GM19351 (cell line): ENCODE results near the gene CELA2B.
"Not testable (repeated sequence)": the region's sequence is repeated elsewhere in the genome, so short reads cannot be mapped to it uniquely, and the experiment has no call there.

Experiments
- ATAC-seq: cut with Tn5 transposase; IDR thresholded peaks from one replicate; pipeline ENCODE4 v1.9.1; 2021; ENCODE audit warnings: mild to moderate bottlenecking, moderate library complexity; ENCODE audit not compliant: unreplicated experiment

CELA2B gene

DNA sequence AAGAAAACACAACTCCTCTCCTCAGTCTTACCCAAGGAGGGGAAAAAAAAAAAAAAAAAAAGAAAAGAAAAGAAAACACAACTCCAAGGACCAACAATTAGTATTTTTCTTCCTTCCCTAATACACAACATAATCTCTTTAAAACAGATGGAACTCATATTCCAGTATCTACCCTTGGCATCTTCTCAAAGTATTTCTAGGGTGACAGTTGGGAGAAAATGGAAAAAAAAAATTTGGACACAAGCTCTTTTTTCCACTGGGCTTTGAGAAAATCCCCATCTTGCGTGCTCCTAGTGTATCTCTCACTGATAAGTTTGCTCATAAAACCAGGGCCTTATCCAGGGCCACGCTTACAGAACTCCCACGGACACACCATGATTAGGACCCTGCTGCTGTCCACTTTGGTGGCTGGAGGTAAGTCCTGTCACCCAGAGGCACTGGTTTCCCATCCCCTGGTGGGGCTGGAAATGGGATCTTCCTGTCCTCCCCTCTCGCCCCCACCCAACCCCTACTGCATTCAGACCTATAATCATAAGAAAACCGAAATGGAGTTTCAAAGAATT is at the start of gene CELA2B:
TSS of gene CELA2B (plus strand) at position 353 of the 563 bp plus-strand sequence. CDS start at position 375, 22 bp downstream.
- no peak for ATAC-seq

DNA sequence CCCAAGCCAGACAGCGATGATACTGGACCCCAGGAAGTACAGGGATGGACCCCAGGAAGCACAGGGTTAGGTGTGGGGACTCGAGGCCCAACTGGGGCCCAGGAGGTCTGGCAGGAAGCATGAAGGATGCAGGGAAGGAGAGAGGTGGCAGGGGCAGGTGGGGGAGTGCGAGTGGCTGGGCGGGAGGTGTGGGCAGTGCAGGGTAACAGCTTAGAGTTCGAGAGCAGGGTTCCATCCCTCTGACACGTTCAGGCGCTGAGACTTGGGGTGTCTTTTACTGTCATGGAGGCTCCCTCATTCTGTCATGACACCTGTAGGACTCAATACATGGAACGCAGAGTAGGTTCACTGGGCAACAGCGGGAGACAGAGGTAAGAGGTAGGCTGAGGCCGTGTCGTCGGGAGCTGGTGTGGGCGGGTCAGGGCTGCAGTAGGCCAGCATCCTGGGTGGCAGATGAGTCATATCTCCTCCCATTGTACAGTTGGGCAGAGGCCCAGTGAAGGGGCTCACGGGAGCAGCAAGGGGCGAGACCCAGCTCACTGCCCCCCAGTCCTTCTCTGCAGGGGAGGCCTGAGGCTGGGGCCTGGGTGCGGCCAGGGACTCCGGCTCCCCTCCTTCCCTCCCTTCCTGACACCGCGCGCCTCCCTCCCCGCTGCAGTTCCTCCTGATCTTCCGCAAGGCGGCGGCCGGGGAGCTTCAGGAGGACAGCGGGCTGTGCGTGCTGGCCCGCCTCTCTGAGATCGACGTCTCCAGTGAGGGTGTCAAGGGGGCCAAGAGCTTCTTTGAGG is 49.2 kb upstream of the CELA2B start:
- no peak for ATAC-seq

DNA sequence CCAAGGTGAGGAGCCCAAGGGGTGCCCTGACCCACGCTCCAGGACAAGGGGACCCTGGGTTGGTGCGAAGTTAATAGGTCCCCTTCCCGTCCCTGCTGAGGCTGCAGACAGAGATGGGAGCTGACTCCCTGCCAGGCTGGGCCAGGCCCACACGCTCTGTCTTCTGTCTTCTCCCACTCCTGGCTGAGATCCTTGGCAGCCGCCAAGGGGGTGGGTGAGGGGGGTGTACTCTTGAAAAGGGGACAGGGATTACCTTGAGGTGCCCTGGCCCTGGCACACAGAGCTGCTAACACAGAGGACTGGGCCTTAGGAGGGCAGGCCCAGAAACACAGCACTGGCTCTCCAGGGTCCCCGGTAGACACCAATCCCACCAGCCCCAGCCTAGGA is 48.6 kb upstream of the CELA2B start:
- no peak for ATAC-seq

DNA sequence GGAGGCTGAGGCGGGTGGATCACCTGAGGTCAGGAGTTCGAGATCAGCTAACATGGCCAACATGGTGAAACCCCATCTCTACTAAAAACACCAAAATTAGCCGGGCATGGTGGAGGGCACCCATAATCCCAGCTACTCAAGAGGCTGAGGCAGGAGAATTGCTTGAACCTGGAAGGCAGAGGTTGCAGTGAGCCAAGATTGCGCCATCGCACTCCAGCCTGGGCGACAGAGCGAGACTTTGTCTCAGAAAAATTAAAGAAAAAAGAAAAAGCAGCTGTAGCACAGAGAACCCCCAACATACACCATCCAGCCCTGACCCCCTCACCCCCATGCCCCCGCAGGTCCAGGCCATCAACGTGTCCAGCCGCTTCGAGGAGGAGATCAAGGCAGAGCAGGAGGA is 47.7 kb upstream of the CELA2B start:
- ATAC-seq, result not testable (repeated sequence)

DNA sequence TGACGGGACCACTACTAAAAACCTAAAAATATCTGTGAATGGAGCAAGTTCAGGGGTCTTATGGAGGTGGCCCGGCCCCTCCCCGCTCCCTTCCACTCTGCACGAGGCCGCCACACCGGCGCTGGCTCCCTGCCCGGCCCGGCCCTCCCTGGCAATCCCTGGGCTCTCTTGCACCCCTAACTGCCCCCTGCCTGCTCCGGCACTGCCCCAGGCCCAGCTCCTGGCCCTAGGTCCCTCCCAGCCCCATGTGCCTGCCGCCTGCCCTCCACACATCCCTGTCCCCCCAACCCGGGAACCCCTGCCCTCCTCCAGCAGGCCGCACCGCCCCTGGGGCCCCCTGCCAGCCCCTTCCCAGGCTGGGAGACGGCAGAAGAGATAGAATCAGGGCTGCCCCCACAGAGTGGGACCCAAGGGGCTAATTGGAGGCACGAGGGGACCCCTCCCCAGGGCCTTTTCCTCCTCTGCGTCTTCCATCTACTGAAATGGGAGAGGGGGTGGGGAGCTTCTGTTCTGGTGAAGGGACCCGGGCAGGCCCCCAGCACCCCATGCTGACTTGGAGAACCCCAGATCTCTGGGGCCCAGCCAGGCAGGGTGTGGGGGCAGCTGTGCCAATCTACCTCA is 47.0 kb upstream of the CELA2B start:
- ATAC-seq, result no peak

DNA sequence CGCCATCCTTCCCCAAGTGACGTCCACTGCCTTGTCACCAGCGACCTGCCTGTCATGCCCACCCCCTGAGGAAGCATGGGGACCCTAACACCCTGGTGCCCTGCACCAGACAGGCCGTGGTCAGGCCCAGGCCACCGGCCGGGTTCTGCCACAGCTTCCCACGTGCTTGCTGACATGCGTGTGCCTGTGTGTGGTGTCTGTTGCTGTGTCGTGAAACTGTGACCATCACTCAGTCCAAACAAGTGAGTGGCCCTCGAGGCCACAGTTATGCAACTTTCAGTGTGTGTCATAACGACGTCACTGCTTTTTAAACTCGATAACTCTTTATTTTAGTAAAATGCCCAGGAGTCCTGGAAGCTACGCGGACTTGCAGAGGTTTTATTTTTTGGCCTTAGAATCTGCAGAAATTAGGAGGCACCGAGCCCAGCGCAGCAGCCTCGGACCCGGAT is 46.2 kb upstream of the CELA2B start:
- no peak for ATAC-seq

DNA sequence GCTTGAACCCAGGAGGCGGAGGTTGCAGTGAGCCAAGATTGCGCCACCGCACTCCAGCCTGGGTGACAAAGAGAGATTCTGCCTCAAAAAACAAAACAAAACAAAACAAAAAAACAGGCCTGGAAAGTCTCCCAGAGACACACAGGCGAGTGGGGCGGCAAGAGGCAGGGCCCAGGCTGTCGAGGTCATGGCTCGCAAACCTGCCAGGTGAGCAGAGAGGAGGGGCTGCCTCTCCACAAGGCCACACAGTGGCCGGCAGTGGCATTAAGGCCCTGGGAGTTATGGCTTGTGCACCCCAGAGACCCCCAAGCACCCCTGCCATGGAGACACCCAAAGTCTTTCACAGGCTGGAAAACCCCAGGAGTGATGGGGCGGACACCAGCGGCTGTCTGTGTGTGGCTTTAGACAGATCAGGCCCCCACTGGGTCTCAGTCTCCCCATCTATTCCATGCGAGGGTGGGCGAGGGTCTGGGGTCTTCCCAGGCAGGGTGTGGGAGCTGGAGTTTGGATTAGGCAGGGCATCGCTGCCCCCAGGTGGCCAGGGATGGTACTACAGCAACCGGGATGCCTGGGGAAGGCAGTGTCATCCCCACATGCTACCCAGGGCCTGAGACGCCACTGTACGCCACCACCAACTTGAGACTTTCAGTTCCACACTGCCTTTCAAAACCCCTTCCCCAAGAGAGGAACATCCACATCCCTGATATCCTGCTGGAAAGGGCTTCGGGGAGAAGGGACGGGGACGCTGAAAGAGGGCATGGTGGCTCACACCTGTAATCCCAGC is 44.9 kb upstream of the CELA2B start:
- no peak for ATAC-seq

DNA sequence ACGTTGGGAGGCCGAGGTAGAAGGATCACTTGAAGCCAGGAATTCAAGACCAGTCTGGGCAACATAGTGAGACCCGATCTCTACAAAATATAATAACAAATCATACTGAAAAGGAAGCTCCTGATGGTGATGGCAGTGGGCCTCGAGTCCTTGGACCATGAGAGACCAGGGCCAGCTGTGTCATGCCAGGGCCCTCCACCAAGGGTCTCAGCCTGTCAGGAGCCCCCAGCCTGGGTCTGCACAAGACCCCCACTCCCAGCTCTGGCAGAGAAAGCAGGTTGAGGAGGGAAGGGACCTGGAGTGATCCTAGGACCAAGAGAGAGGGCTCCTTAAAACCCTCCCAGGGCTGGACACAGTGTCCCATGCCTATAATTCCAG is 44.3 kb upstream of the CELA2B start:
- ATAC-seq, result no peak

DNA sequence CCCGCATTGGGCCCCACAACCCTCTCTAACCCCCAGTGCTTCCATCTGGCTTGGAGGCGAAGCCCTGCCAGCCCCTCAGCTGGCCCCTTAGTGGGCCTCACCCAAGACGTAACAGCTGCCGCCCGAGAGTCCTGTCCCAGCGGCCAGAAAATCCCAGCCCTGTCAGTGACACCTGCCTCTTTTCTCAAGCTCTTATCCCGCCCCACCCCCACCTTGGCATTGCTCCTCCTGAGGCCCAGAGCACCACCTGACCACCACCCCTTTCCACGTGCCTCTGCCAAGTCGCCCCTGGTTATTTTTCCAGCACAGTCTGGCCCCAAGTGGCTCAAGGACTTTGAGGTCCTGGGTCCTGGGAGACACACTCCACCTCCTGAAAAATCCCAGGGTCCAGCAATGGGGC is 43.6 kb upstream of the CELA2B start:
- no peak for ATAC-seq

DNA sequence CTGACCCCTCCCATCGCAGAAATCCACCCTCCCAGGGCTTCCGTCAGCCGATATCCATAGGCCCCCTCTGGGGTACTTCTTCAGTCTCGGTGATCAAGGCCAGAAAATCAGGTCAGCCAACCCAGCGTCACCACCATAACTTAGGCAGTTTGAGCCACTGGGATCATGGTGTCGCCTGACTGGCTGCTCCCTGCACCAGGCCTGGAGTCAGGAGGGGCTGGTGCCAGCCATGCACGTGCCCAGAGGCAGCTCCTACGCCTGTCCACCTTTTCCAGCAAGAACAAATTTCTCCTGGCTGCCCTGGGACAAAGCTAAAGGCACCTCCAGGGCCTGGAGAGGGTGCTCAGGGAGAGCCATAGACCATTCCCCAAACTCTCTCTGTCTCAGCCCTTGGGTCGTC is 42.4 kb upstream of the CELA2B start:
- ATAC-seq, result no peak

DNA sequence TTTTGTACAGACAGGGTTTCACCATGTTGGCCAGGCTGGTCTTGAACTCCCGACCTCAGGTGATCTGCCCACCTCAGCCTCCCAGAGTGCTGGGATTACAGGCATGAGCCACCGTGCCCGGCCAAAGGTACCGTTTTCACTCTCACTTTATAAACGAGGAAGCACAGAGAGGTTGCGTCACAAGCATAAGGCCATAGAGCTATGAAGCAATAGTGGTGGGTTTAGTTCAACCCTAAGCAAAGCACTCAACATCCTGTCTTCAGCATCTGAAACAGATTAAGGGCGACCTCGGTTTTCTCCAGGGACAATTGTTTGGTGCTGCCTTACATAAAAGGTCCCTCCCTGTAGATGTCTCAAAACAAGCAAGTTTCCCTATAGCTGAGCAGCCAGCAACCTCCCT is 41.2 kb upstream of the CELA2B start:
- ATAC-seq, result not testable (repeated sequence)

DNA sequence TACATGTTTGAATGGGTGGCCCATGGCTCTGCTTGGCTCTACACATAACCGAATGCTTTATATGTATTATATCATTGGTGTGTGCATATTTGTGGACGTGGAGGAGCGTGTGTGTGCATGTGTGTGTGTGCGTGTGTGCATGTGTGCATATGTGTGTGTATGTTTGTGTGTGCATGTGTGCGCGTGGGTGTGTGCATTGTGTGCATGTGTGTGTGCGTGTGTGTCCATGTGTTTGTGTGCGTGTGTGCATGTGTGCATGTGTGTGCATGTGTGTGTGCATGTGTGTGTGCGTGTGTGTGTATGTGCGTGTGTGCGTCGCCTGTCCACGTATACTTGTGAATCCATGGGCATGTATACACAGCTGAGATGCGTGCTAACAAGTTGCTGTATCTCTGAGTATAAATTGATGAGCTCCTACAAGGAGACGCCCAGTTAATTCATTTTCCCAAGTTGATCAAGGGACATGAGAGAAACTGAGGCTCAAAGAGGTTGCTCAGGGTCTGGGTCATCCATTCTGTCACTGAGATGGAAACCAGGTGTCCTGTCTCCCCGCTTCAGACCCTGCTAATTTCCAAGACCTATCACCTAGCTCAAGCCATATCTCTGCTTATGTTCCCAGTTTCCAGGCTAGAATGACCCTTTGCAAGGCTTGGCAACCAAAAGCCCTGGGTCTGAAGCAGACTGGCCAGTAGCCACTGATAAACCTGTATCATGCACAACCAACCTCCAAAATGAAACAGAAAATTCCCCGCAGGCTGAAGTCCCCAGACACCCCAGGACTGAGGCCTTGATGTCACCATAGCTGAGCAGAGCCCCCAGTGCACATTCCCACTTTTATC is 40.4 kb upstream of the CELA2B start:
- ATAC-seq, result no peak

DNA sequence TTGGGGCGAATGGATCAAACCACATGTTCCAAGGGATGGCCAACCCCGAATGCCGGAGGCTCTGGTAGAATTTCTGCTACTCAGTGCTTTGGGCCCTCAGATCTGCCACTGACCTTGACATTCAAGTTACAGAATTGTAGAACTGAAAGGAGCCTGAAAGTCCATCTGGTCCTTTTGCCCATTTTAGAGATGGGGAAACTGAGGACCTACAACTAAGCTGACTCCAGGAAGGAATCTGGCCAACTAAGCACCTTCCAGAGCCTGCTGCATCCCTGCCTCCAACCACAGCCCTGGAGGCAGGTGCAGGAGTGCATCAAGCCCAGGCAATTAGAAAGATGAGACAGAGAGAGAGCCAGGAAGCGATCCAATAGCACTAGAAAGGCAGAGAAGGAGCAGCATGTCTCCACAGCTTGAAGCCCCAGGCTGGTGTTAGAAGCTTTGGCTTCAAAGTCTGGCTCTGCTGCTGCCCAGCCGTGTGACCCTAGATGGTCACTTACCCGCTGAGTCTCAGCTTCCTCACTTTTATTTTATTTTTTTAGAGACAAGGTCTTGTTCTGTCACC is 38.9 kb upstream of the CELA2B start:
- no peak for ATAC-seq

DNA sequence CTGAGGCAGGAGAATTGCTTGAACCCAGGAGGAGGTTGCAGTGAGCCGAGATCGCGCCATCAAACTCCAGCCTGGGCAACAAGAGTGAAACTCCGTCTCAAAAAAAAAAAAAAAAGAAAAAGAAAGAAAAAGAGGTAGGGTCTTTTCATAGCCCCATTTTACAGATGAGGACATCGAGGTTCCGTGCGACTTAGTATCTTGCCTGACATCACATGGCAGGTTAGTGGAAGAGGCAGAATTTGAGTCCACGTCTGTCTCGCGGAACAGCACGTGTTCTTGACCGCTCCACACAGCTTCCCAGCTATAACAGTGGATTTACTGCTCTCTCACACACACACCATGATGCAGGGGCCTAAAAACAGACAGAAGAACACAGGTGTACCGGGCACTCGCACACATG is 36.6 kb upstream of the CELA2B start:
- no peak for ATAC-seq

DNA sequence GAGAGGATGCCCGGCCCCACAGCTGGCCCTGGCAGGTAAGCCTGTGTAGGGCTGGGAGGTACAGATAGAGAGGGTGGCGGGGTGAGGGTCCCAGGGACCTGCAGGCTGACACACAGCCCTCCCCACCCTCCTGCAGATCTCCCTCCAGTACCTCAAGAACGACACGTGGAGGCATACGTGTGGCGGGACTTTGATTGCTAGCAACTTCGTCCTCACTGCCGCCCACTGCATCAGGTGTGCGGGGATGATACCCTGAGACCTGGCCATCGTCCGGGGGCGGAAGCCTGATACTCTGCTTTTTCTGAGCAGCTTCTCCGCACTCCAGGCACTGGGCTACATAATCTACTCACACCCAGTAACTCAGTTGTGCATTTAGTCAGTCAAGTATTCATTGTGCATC is 35.5 kb upstream of the CELA2B start:
- no peak for ATAC-seq

DNA sequence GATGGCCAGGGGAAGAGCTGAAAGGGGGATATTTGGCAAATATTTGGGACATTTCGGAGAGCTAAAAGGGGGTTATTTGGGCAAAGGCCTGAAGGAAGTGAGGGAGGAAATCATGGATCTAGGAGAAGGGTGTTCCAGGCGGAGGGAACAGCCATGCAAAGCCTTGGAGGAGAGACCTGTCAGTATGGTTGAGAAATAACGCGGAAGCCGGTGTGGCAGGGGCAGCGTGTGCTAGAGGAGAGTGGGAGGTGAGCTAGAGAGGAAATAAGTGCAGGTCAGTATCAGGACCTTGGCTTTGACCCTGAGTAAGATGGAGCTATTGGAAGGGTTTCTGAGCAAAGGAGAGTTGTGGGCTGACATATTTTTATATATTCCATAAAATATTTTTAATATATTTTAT is 34.7 kb upstream of the CELA2B start:
- ATAC-seq, result no peak

DNA sequence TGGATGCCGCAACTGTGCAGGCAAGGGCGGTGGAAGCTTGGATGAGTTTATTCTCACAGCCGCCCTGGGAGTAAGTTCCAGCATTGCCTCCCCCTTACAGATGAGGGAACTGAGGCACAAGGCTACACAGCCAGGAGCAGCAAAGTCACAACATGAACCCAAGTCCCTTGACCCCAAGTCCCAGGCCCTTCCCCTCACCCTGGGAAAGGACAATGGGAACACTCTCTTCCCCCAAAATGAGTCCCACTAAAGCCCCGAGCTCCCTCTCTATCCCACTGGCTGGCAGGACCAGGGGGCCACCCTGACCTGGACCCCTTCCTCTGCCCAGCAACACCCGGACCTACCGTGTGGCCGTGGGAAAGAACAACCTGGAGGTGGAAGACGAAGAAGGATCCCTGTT is 33.8 kb upstream of the CELA2B start:
- no peak for ATAC-seq

DNA sequence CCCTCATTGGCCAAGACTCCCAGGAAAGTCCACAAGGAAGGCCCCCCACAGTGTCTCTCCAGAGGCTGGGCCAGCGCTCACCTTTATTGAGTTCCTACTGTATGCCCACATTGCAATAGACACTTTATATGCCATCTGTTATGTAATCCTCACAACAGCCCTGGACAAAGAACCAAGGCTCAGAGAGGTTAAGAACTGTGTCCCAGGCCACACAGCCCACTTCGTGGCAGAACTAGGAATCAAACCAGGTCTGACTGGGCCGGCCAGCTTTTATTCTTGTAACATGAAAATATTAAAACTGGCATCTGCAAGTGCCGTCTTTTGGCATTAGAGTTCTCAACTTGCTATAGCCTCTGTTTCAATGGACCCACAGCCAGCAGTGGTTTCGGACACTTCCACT is 33.1 kb upstream of the CELA2B start:
- ATAC-seq, result no peak

DNA sequence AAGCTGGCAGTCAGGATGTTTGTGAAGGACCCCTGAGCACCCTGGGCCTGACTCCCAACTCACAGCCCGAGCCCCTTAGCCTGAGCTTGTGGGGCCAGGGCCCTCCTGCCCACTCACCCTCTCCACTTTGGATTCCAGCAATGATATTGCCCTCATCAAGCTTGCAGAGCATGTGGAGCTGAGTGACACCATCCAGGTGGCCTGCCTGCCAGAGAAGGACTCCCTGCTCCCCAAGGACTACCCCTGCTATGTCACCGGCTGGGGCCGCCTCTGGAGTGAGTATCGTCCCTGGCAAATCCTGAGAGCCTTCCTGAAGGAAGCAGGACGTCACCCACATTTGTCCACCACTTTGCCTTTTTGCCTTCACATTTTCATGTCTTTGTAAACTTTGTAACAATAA is 32.6 kb upstream of the CELA2B start:
- no peak for ATAC-seq
